LNCAP (cell line): ENCODE data around the gene FKBP2.

Experiments used
- TF ChIP-seq, protein P1 (sequence below): fragments of 450-650 bp; IDR thresholded peaks from 2 replicates; pipeline ENCODE4 v1.5.1; 2017; ENCODE audit warnings: mild to moderate bottlenecking

The FKBP2 gene

GRCh38 chr11:64266339-64266738, 25.4 kb downstream of the FKBP2 start:
- TF ChIP-seq, protein P1, sequence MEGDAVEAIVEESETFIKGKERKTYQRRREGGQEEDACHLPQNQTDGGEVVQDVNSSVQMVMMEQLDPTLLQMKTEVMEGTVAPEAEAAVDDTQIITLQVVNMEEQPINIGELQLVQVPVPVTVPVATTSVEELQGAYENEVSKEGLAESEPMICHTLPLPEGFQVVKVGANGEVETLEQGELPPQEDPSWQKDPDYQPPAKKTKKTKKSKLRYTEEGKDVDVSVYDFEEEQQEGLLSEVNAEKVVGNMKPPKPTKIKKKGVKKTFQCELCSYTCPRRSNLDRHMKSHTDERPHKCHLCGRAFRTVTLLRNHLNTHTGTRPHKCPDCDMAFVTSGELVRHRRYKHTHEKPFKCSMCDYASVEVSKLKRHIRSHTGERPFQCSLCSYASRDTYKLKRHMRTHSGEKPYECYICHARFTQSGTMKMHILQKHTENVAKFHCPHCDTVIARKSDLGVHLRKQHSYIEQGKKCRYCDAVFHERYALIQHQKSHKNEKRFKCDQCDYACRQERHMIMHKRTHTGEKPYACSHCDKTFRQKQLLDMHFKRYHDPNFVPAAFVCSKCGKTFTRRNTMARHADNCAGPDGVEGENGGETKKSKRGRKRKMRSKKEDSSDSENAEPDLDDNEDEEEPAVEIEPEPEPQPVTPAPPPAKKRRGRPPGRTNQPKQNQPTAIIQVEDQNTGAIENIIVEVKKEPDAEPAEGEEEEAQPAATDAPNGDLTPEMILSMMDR, result no peak

DNA sequence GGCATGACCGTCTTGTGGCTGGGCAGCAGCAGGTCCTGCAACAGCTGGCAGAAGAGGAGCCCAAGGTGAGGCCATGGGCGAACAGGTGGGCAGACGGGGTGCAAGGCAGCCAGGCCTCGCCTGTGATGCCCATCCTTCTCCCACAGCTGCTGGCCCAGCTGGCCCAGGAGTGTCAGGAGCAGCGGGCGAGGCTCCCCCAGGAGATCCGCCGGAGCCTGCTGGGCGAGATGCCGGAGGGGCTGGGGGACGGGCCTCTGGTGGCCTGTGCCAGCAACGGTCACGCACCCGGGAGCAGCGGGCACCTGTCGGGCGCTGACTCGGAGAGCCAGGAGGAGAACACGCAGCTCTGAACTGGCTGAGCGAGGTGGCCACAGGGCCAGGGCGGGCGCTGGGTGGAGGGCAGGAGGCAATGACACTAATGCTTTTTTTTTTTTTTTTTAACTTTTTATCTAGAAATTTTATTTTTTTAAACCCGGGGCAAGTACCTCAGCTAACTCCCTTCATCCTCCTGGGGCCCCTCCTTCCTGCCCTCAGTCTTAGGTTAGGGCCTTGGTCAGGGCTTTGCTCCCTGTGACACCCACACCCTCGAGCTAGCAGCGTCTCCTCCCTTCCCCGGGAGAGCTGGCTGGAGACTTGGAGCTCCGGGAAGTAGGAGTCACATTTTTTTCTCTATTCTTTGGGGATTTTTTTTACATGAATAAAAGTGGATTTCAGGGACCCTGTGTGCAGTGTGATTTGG, 26.5 kb downstream of the FKBP2 start:
- TF ChIP-seq, protein P1, result no peak

DNA sequence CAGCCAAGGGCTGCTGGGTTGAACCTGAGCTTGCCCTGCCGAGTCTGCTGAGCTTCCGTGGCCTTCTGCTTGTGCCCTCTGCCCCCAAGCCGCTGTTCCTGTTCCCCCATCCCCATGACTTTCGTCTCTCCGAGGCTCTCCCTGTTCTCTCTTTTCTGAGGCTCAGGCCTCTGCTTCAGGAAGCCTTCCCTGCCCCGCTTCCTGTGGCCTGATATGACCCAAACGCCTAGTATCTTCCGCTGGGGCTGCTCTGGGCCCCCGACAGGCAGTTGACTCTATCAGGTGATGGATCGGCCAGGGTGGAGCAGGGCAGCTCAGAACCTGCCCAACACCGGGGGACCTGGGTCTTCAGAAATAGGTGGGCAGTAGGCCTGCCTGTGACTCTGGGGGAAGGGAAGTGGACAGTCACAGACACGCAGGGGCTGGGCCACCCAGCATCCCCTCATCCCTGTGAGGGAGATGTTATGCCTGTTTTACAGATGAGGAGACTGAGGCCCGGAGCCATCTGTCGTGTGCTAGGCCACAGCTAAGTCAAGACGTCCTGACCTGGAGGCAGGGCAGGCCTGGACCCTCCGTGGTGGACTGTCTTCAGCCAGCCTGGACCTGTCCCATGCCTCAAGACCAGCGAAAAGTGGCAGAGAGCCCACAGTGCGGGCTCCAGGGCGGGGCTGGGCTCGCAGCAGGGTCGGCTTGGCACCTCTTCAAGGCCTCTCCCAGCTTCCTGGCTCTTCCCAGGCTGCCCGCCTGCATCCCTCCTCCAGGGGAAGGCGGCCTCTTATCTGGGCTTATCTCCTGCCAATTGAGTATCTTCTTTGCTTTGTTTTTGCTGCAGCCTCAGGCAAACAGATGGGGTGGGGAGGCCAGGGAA, 27.4 kb downstream of the FKBP2 start:
- TF ChIP-seq, protein P1, result no peak

DNA sequence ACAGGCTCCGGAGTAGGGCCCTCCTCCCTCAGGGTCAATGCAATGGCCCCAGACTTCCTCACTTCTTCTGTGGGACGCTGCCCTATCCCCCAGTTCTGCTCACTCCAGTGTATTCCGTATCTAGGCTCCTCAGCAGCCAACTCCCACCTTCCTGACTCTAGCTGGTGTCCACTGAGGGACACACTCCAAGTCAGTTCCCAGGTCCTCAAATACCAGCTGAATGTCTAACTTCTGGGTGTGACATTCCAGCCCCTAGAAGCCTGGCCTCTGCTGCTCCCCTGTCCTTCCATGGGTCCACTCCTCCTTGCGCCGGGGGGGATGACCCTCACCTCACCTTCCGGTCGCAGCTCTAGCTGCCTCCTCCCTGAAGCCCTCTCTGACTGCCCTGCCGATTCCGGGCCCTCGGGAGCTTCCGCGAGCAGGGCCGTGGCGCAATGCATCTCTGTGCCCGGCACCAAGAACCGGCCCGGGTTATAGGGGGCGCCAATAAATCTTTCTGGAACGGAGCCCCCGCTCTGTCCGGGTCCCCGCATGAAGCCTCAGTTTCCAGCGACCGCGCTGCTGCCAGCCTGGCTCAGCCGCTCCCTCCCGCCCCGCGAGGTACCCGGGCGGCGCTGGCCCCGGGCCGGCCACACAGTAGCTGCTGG, 28.1 kb downstream of the FKBP2 start:
- TF ChIP-seq, protein P1, result no peak

- TF ChIP-seq, protein P1, result no peak
These were observed 28.8 kb downstream of the FKBP2 start for GRCh38 chr11:64269540-64270220.

- TF ChIP-seq, protein P1, result no peak
These were observed 34.3 kb downstream of the FKBP2 start for GRCh38 chr11:64275031-64275800.
